Neural progenitor cell (in vitro differentiated cells): Measurements from ENCODE around the gene IER3IP1. TPM values are rescaled to one million over a fixed set of nuclear protein-coding genes. Genes with fewer than 3 reads are reported as not detected.

Experiments used
- DNase-seq: peaks from one replicate; pipeline ENCODE4 v3.0.0-alpha.2; 2016; ENCODE audit warnings: low spot score
- H2AFZ ChIP-seq: fragments of 200-600 bp; sonication (generic); replicated peaks from 2 replicates; pipeline ENCODE4 v1.6.1; 2016; ENCODE audit warnings: antibody characterized with exemption
- H3F3A ChIP-seq: fragments of 200-600 bp; sonication (generic); 2 replicates; pipeline ENCODE4 v1.6.1; 2016; ENCODE audit warnings: antibody characterized with exemption, low read depth
- H3K27ac ChIP-seq: fragments of 200-600 bp; sonication (generic); 2 replicates; pipeline ENCODE4 v1.5.1; 2016; ENCODE audit warnings: mild to moderate bottlenecking
- H3K27me3 ChIP-seq: fragments of 200-600 bp; sonication (generic); 2 replicates; pipeline ENCODE4 v1.6.1; 2016; ENCODE audit warnings: mild to moderate bottlenecking, moderate library complexity
- H3K36me3 ChIP-seq: fragments of 200-600 bp; sonication (generic); 2 replicates; pipeline ENCODE4 v1.5.1; 2016
- H3K4me1 ChIP-seq: fragments of 200-600 bp; sonication (generic); 2 replicates; pipeline ENCODE4 v1.6.1; 2016; ENCODE audit warnings: mixed run types
- H3K4me2 ChIP-seq: fragments of 200-600 bp; sonication (generic); 2 replicates; pipeline ENCODE4 v1.6.1; 2016
- H3K4me3 ChIP-seq: fragments of 200-600 bp; sonication (generic); 2 replicates; pipeline ENCODE4 v1.5.1; 2016
- H3K79me2 ChIP-seq: fragments of 200-600 bp; sonication (generic); 2 replicates; pipeline ENCODE4 v1.6.1; 2016; ENCODE audit warnings: low read depth
- H3K9ac ChIP-seq: fragments of 200-600 bp; sonication (generic); 2 replicates; pipeline ENCODE4 v1.6.1; 2016
- H3K9me3 ChIP-seq: fragments of 200-600 bp; sonication (generic); 2 replicates; pipeline ENCODE4 v1.5.1; 2016; ENCODE audit warnings: low read depth
- H4K20me1 ChIP-seq: fragments of 200-600 bp; sonication (generic); 2 replicates; pipeline ENCODE4 v1.6.1; 2016; ENCODE audit warnings: low read depth
- H3K27ac Mint-ChIP-seq: 3 replicates; pipeline ENCODE4 v1.8.0; 2021; ENCODE audit warnings: mixed read lengths
- H3K27me3 Mint-ChIP-seq: 2 replicates; pipeline ENCODE4 v1.8.0; 2022; ENCODE audit warnings: low read depth, mild to moderate bottlenecking, inconsistent platforms, moderate library complexity, mixed read lengths; ENCODE audit not compliant: insufficient read depth
- H3K36me3 Mint-ChIP-seq: 3 replicates; pipeline ENCODE4 v1.8.0; 2021; ENCODE audit warnings: mixed read lengths
- H3K4me1 Mint-ChIP-seq: 3 replicates; pipeline ENCODE4 v1.8.0; 2021; ENCODE audit warnings: mixed read lengths
- H3K4me3 Mint-ChIP-seq: 3 replicates; pipeline ENCODE4 v1.8.0; 2021; ENCODE audit warnings: mild to moderate bottlenecking, moderate library complexity, mixed read lengths
- H3K9me3 Mint-ChIP-seq: 3 replicates; pipeline ENCODE4 v1.8.0; 2020; ENCODE audit warnings: mixed read lengths
- CTCF ChIP-seq: fragments of 200-600 bp; sonication (generic); IDR thresholded peaks from 2 replicates; pipeline ENCODE4 v1.5.1; 2017; ENCODE audit warnings: antibody characterized with exemption, mild to moderate bottlenecking
- EZH2 ChIP-seq: fragments of 200-600 bp; sonication (generic); IDR thresholded peaks from 2 replicates; pipeline ENCODE4 v1.6.1; 2017; ENCODE audit warnings: antibody characterized with exemption, mild to moderate bottlenecking, moderate library complexity
- EZH2phosphoT487 ChIP-seq: fragments of 200-600 bp; sonication (generic); IDR thresholded peaks from 2 replicates; pipeline ENCODE4 v1.6.1; 2017; ENCODE audit warnings: antibody characterized with exemption
- total RNA-seq: library from RNA; depleted of rRNA; stranded (reverse); fragments of >200 nt; gene quantifications from 2 replicates; pipeline ENCODE4 v1.2.3, GENCODE V29; 2015; ENCODE audit warnings: low replicate concordance

IER3IP1 gene
- total RNA-seq, 1 donor from 2014 or later = 16.6 TPM

GRCh38 chr18:47121146-47121545 lies 55.0 kb downstream of the IER3IP1 start:
- no peaks in the 10 kb centered on the region for H4K20me1 ChIP-seq
- H3F3A ChIP-seq = peaks cover 12% of the 10 kb centered on the region
- Mint-ChIP-seq H3K36me3 (peaks cover 25% of the 10 kb centered on the region), H3K4me3 (no peak overlapping the region), H3K27ac (no peak overlapping the region), H3K27me3 (no peaks in the 10 kb centered on the region), H3K9me3 (no peaks in the 10 kb centered on the region), H3K4me1 (peaks cover 3% of the 10 kb centered on the region)
- TF ChIP-seq EZH2 (no peak), CTCF (no peak), EZH2phosphoT487 (no peak)
- H3K27ac ChIP-seq = no peak overlapping the region
- no peak overlapping the region for H3K4me3 ChIP-seq
- H2AFZ ChIP-seq = no peak overlapping the region
- H3K79me2 ChIP-seq = no peaks in the 10 kb centered on the region
- H3K4me1 ChIP-seq = peaks cover 8% of the 10 kb centered on the region
- DNase-seq = no peak
- H3K27me3 ChIP-seq = no peaks in the 10 kb centered on the region
- peaks cover 3% of the 10 kb centered on the region for H3K36me3 ChIP-seq
- H3K9ac ChIP-seq = no peak overlapping the region
- no peaks in the 10 kb centered on the region for H3K9me3 ChIP-seq
- H3K4me2 ChIP-seq = no peak overlapping the region

DNA sequence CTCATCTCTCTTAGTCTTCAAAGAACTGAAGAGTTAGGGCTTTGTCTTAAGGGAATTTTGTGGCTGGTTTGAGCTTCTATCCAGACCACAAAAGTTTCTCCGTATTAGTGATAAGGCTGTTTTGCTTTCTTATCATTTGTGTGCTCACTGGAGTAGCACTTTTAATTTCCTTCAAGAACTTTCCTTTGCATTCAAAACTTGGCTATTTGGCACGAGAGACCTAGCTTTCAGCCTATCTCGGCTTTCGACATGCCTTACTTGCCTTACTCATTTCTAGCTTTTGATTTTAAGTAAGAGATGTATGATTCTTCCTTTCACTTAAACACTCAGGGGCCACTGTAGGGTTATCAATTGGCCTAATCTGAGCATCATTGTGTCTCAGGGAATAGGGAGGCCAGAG lies 55.7 kb downstream of the IER3IP1 start:
- Histone ChIP-seq H3K27ac (no peak overlapping the region), H3K9ac (no peak overlapping the region), H2AFZ (no peak overlapping the region), H3K36me3 (peaks cover 3% of the 10 kb centered on the region), H4K20me1 (peaks cover under 1% of the 10 kb centered on the region), H3K4me2 (no peak overlapping the region), H3K4me3 (no peak overlapping the region), H3K4me1 (peaks cover 15% of the 10 kb centered on the region), H3F3A (peaks cover 20% of the 10 kb centered on the region), H3K27me3 (no peaks in the 10 kb centered on the region), H3K79me2 (no peaks in the 10 kb centered on the region), H3K9me3 (no peaks in the 10 kb centered on the region)
- Mint-ChIP-seq H3K9me3 (no peaks in the 10 kb centered on the region), H3K27me3 (no peaks in the 10 kb centered on the region), H3K4me1 (peaks cover 3% of the 10 kb centered on the region), H3K4me3 (no peak overlapping the region), H3K36me3 (peaks cover 23% of the 10 kb centered on the region), H3K27ac (no peak overlapping the region)
- no peak for DNase-seq
- TF ChIP-seq EZH2 (no peak), EZH2phosphoT487 (no peak)

DNA sequence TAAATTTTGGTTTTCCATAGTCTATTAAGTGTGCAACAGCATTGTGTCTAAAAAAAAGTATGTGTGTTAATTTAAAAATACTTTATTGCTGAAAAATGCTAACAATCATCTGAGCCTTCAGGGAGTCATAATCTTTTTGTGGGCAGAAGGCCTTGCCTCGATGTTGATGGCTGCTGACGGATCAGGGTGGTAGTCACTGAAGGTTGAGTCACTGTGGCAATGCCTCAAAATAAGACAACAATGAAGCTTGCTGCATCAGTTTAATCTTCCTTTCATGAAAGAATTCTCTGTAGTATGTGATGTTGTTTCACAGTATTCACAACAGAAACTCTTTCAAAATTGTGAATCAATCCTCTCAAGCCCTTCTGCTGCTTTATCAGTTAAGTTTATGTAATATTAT lies 57.2 kb downstream of the IER3IP1 start:
- no peaks in the 10 kb centered on the region for H3K9me3 Mint-ChIP-seq
- Histone ChIP-seq H3F3A (peaks cover 34% of the 10 kb centered on the region), H3K4me3 (no peak overlapping the region), H3K27me3 (no peaks in the 10 kb centered on the region), H3K79me2 (no peaks in the 10 kb centered on the region), H3K4me2 (no peak overlapping the region), H3K9me3 (no peaks in the 10 kb centered on the region), H2AFZ (no peak overlapping the region), H4K20me1 (peaks cover 13% of the 10 kb centered on the region), H3K9ac (no peak overlapping the region), H3K27ac (no peak overlapping the region), H3K4me1 (peaks cover 29% of the 10 kb centered on the region), H3K36me3 (peaks cover 3% of the 10 kb centered on the region)
- peaks cover 4% of the 10 kb centered on the region for H3K4me1 Mint-ChIP-seq
- no peaks in the 10 kb centered on the region for H3K27me3 Mint-ChIP-seq
- no peak overlapping the region for H3K27ac Mint-ChIP-seq
- H3K4me3 Mint-ChIP-seq = no peak overlapping the region
- TF ChIP-seq EZH2 = no peak
- TF ChIP-seq CTCF = no peak
- TF ChIP-seq EZH2phosphoT487 = no peak
- no peak for DNase-seq
- H3K36me3 Mint-ChIP-seq = peaks cover 24% of the 10 kb centered on the region

DNA sequence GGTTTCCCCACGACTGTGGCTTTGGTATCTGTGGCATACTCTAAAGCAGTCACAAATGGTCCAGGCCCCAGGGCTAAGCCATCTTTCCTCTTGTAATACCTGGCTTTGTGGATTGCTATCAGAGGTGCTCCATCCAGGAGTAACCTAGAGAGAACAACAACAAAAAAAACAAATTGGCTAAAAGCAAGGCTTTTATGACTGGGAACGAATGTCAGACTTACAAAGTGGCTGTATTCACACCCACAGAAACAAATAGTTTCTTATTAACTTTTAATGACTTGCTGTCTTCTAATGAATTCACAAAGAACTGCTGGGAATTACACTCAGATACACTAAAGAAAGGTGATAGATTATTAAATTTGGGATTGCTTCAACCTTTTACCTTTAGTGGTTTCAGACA lies 61.0 kb downstream of the IER3IP1 start:
- Histone ChIP-seq H3K9ac (no peak overlapping the region), H4K20me1 (peaks cover 25% of the 10 kb centered on the region), H3F3A (peaks cover 54% of the 10 kb centered on the region), H3K4me1 (peaks cover 65% of the 10 kb centered on the region), H3K9me3 (no peaks in the 10 kb centered on the region), H3K79me2 (no peaks in the 10 kb centered on the region), H3K36me3 (peaks cover 10% of the 10 kb centered on the region), H3K4me3 (no peak overlapping the region), H3K4me2 (peak overlapping the region; percentile 71), H3K27ac (peak overlapping the region; percentile 68), H3K27me3 (no peaks in the 10 kb centered on the region), H2AFZ (no peak overlapping the region)
- Mint-ChIP-seq H3K4me1 (peaks cover 2% of the 10 kb centered on the region), H3K36me3 (peaks cover 24% of the 10 kb centered on the region), H3K9me3 (no peaks in the 10 kb centered on the region), H3K4me3 (no peak overlapping the region), H3K27ac (no peak overlapping the region), H3K27me3 (no peaks in the 10 kb centered on the region)
- TF ChIP-seq EZH2phosphoT487 = no peak
- TF ChIP-seq EZH2 = no peak
- TF ChIP-seq CTCF = no peak
- DNase-seq = no peak
